Hepatic stellate cell (primary cell): ENCODE measurements around the gene TBC1D13.
"Not testable (repeated sequence)": the region's sequence is repeated elsewhere in the genome, so short reads cannot be mapped to it uniquely, and the experiment has no call there.

ENCODE experiments used
- DNase-seq: peaks from one replicate; pipeline ENCODE4 v3.0.0; 2011; ENCODE audit warnings: low spot score

The TBC1D13 gene

DNA sequence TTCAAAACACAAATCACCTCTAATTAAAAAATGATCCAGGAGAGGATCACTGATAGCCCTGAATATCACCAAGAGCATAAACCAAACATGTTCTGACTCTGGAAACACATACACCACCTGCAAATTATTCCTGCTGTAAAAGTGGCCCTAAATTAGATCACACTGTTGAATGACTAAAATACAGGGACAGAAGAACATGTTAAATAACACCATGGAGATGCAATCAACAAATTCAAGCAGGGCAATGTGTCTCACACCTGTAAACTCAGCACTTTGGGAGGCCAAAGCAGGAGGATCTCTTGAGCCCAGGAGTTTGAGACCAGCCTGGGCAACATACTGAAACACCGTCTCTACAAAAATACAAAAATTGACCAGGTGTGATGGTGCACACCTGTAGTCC lies 60.8 kb downstream of the TBC1D13 start:
- DNase-seq, result no peak

DNA sequence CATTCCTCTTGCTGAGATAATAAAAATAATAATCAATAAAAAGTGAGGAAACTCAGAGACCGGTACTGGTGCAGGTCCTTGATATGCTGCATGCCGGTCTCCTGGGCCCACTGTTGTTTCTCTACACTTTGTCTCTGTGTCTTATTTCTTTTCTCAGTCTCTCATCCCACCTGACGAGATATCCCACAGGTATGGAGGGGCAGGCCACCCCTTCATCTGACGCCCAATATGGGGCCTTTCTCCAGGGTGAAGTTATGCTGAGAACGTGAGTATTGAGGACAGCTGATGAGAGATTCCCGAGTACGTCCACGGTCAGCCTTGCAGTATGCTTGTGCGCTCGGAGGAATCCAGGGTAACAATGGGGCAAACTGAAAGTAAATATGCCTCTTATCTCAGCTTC lies 64.0 kb downstream of the TBC1D13 start:
- DNase-seq, result not testable (repeated sequence)

DNA sequence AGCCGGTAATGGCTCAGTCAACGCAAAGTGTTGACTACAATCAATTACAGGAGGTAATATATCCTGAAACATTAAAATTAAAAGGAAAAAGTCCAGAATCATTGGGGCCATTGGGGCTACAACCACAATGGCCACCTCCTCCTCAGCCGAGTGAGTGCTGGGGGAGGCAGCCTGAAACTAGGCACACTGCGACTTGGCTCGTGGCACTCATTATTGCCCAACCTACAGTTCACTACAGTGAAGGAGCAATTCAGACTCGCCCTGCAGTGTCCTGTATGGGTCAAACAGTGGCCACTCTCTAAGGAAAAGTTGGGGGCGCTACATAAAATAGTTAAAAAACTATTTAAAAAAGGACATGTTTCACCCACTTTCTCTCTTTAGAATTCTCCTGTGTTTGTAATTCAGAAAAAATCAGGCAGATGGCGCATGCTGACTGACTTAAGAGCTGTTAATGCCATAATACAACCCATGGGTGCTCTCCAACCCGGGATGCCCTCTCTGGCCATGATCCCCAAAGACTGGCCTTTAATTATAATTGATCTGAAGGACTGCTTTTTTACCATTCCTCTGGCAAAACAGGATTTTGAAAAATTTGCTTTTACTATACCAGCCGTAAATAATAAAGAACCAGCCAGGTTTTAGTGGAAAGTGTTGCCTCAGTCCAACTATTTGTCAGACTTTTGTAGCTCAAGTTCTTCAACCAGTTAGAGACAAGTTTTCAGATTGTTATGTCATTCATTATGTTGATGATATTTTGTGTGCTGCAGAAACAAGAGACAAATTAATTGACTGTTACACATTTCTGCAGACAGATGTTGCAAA lies 64.9 kb downstream of the TBC1D13 start:
- DNase-seq, result not testable (repeated sequence)

DNA sequence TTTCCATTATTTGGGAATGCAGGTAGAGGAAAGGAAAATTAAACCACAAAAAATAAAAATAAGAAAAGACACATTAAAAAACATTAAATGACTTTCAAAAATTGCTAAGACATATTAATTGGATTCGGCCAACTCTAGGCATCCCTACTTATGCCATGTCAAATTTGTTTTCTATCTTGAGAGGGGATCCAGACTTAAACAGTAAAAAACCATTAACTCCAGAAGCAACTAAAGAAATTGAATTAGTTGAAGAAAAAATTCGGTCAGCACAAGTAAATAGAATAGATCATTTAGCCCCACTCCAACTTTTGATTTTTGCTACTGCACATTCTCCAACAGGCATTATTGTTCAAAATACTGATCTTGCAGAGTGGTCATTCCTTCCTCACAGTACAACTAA lies 65.6 kb downstream of the TBC1D13 start:
- not testable (repeated sequence) for DNase-seq

DNA sequence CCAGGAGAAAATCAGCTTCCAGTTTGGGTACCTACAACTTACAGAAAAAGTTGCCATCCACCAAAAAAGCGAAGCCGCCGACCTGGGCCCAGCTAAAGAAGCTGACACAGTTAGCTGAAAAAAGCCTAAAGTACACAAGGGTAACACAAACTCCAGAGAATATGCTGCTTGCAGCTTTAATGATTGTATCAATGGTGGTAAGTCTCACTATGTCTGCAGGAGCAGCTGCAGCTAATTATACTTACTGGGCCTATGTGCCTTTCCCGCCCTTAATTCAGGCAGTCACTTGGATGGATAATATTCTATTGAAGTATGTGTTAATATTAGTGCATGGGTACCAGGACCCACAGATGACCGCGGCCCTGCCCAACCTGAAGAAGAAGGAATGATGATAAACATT lies 67.4 kb downstream of the TBC1D13 start:
- DNase-seq, result not testable (repeated sequence)

DNA sequence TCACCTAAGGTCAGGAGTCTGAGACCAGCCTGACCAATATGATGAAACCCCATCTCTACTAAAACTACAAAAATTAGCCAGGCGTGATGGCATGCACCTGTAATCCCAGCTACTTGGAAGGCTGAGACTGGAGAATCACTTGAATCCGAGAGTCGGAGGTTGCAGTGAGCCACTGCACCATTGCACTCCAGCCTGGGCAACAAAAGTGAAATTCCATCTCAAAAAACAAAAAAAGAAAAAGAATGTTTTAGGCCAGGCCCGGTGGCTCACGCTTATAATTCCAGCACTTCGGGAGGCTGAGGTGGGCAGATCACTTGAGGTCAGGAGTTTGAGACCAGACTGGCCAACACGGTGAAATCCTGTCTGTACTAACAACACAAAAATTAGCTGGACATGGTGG lies 71.4 kb downstream of the TBC1D13 start:
- DNase-seq, result not testable (repeated sequence)
